Transverse colon (tissue), 4 donors: Measurements from ENCODE around the gene YAP1. TPM values are rescaled to one million over a fixed set of nuclear protein-coding genes. Genes with fewer than 3 reads are reported as not detected.

Experiments used
- DNase-seq: peaks from one replicate; pipeline ENCODE4 v3.0.0-alpha.2; 2019
- H3K27ac ChIP-seq, 4 donors: fragments of 200-600 bp; sonication (generic); 2 replicates each; pipeline ENCODE4 v1.5.1; 2016 to 2018; ENCODE audit warnings: inconsistent platforms in 4 of 4
- H3K27me3 ChIP-seq: fragments of 200-600 bp; sonication (generic); 2 replicates; pipeline ENCODE4 v1.5.1; 2017; ENCODE audit warnings: inconsistent platforms
- H3K36me3 ChIP-seq, 4 donors: fragments of 200-600 bp; sonication (generic); 2 replicates each; pipeline ENCODE4 v1.5.1; 2017 to 2019; ENCODE audit warnings: inconsistent platforms in 4 of 4
- H3K4me1 ChIP-seq, 4 donors: fragments of 200-600 bp; sonication (generic); 2 replicates each; pipeline ENCODE4 v1.5.1; 2017 to 2020; ENCODE audit warnings: inconsistent platforms in 4 of 4
- H3K4me3 ChIP-seq, 4 donors: fragments of 200-600 bp; sonication (generic); 1 replicate in 1 of 4; 2 replicates in 3 of 4; pipeline versions ENCODE4 v1.5.1 to v1.6.1; 2017 to 2019; ENCODE audit warnings: inconsistent platforms in 4 of 4
- H3K9me3 ChIP-seq, 2 donors: fragments of 200-600 bp; sonication (generic); 2 replicates each; pipeline ENCODE4 v1.5.1; 2017 to 2019; ENCODE audit warnings: inconsistent platforms in 2 of 2
- EP300 ChIP-seq: sonication (generic); formaldehyde crosslinking; IDR thresholded peaks from one replicate; pipeline ENCODE4 v1.6.1; 2017; ENCODE audit warnings: antibody characterized with exemption, low read depth
- POLR2A ChIP-seq: fragments of 450-650 bp; IDR thresholded peaks from one replicate; pipeline ENCODE4 v1.6.1; 2016; ENCODE audit warnings: antibody characterized with exemption, mild to moderate bottlenecking, moderate library complexity
- POLR2AphosphoS5 ChIP-seq, 3 donors: sonication (generic); formaldehyde crosslinking; IDR thresholded peaks; one replicate each; pipeline ENCODE4 v1.6.1; 2016; ENCODE audit warnings: antibody characterized with exemption in 3 of 3
- WGBS, 2 donors: methylation state at CpG; one replicate each; pipeline ENCODE4 v1.1.5; 2018; ENCODE audit warnings: low coverage in 1 of 2; 5-methylcytosine and 5-hydroxymethylcytosine counted together
- in situ Hi-C, 4 donors: fragments of 200-750 bp; cut with MboI; loops; one replicate each; pipeline versions ENCODE4 v1.15.0 to v1.15.1; 2017; ENCODE audit warnings: low sequenced_read_pairs in 3 of 4, low pct_ligation_motif_present in 1 of 4, low pct_unique_long_range_greater_than_20kb in 1 of 4
- intact Hi-C: fragments of 100-400 bp; cut with DNase I; formaldehyde crosslinking; loops from one replicate; pipeline ENCODE4 v1.15.1; 2023; ENCODE audit warnings: low total_unique reads
- total RNA-seq, 4 donors: library from RNA; depleted of rRNA; stranded (reverse); fragments of >200 nt; gene quantifications; one replicate each; pipeline ENCODE4 v1.1.0, GENCODE V29; 2016
- TF ChIP-seq, protein P1 (sequence below), 5 experiments: fragments of 200-600 bp in 3 of 5; fragments of 450-650 bp in 2 of 5; sonication (generic) in 3 of 5; IDR thresholded peaks; 1 replicate in 2 of 5; 2 replicates in 3 of 5; pipeline ENCODE4 v1.5.1; 2016 to 2017; ENCODE audit warnings: antibody characterized with exemption in 5 of 5, inconsistent platforms in 3 of 5, mild to moderate bottlenecking in 2 of 5, moderate library complexity in 1 of 5

Gene YAP1
- total RNA-seq, result 100 to 1,000 TPM in 3 of 4 donors, 10 to 100 TPM in 1; 90.5 to 163 (median 105) TPM

DNA sequence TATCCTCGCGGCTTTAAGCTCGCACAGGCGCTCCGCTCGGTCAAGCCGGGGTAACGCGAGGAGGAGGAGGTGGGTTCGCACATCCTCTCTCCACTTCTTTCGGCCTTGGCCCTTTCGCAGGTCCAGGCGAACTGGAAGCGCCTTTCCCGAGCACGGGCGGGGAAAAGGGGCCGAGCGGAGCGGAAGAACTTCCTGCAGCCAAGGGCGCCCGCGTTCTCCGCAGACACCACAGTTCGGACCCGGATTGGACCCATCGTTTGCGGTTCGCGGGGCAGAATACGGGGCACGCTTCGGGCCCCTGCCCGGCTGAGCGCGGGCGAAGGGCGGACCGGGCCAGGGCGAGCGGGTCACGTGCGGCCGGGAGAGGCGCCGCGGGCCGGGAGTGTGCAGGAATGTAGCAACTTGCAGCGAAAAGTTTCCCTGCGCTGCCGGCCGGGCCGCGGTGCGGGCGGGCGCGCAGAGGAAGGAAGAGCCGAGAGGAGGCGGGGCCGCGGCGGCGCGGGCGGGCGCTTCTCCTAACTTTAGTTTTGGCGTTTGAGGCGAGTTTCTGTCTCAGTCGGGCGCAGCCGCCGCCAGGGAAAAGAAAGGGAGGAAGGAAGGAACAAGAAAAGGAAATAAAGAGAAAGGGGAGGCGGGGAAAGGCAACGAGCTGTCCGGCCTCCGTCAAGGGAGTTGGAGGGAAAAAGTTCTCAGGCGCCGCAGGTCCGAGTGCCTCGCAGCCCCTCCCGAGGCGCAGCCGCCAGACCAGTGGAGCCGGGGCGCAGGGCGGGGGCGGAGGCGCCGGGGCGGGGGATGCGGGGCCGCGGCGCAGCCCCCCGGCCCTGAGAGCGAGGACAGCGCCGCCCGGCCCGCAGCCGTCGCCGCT is at the start of gene YAP1:
Gene YAP1, plus strand, starts transcription at position 552 of the 865 bp plus-strand sequence. CDS start 402 bp downstream, outside the sequence.
- no peaks in the 10 kb centered on the region for H3K27me3 ChIP-seq
- peaks cover 8 to 35% (median 15%) of the 10 kb centered on the region in 4 donors for H3K4me1 ChIP-seq
- in situ Hi-C loops, result loop anchor here in 2 of 4 donors (10.0 to 25.0 kb wide), 2 partner anchors 152 to 165 kb away; no protein-coding TSS in a partner anchor
- intact Hi-C loops, result loop anchor here (10.0 kb wide), 1 partner anchor 165 kb away; no protein-coding TSS in a partner anchor
- H3K9me3 ChIP-seq, result no peaks in the 10 kb centered on the region
- no peaks in the 10 kb centered on the region for H3K36me3 ChIP-seq
- TF ChIP-seq POLR2A, result peak; percentile 63
- peak; percentile 33 to 80 (median 77) for TF ChIP-seq POLR2AphosphoS5 (IDR thresholded peaks at IDR 0.05)
- no peak for TF ChIP-seq EP300
- TF ChIP-seq, protein P1, sequence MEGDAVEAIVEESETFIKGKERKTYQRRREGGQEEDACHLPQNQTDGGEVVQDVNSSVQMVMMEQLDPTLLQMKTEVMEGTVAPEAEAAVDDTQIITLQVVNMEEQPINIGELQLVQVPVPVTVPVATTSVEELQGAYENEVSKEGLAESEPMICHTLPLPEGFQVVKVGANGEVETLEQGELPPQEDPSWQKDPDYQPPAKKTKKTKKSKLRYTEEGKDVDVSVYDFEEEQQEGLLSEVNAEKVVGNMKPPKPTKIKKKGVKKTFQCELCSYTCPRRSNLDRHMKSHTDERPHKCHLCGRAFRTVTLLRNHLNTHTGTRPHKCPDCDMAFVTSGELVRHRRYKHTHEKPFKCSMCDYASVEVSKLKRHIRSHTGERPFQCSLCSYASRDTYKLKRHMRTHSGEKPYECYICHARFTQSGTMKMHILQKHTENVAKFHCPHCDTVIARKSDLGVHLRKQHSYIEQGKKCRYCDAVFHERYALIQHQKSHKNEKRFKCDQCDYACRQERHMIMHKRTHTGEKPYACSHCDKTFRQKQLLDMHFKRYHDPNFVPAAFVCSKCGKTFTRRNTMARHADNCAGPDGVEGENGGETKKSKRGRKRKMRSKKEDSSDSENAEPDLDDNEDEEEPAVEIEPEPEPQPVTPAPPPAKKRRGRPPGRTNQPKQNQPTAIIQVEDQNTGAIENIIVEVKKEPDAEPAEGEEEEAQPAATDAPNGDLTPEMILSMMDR (IDR thresholded peaks at IDR 0.05), result peak in 1 of 5 experiments; percentile 19
- WGBS, 2 donors, result 0% methylated on average over 14 to 86 of the region's 104 CpGs
- peak; percentile 89 for DNase-seq
- H3K27ac ChIP-seq, result peak within 1 kb of the TSS; percentile 95 to 99 (median 96)
- peak within 1 kb of the TSS; percentile 85 to 95 (median 90) for H3K4me3 ChIP-seq

GRCh38 chr11:102061276-102061675 is 49.0 kb upstream of the YAP1 start:
- Histone ChIP-seq H3K9me3 (no peaks in the 10 kb centered on the region), H3K27me3 (no peaks in the 10 kb centered on the region), H3K4me1 (no peaks in the 10 kb centered on the region), H3K27ac (no peak overlapping the region), H3K4me3 (no peak overlapping the region), H3K36me3 (no peaks in the 10 kb centered on the region)
- TF ChIP-seq POLR2AphosphoS5 (IDR thresholded peaks at IDR 0.05) (no peak), EP300 (no peak), POLR2A (no peak)
- TF ChIP-seq, protein P1 (IDR thresholded peaks at IDR 0.05), result no peak
- WGBS, 2 donors, result 56% methylated on average over 2 of the region's 2 CpGs; no CpG with 5 or more reads in 1 of the 2 donors
- in situ Hi-C loops (no loop called here), intact Hi-C loops (no loop called here)
- no peak for DNase-seq

- in situ Hi-C loops, result no loop called here
- intact Hi-C loops, result no loop called here
- Histone ChIP-seq H3K27me3 (no peaks in the 10 kb centered on the region), H3K4me1 (no peaks in the 10 kb centered on the region), H3K4me3 (no peak overlapping the region), H3K27ac (no peak overlapping the region), H3K36me3 (no peaks in the 10 kb centered on the region), H3K9me3 (no peaks in the 10 kb centered on the region)
- WGBS, 2 donors, result 93 to 95% methylated on average over 2 of the region's 2 CpGs
- TF ChIP-seq, protein P1 (IDR thresholded peaks at IDR 0.05), result no peak
- TF ChIP-seq POLR2AphosphoS5 (IDR thresholded peaks at IDR 0.05), result no peak
- no peak for TF ChIP-seq POLR2A
- TF ChIP-seq EP300, result no peak
- no peak for DNase-seq
Measured at GRCh38 chr11:102062106-102062505, 48.1 kb upstream of the YAP1 start.

DNA sequence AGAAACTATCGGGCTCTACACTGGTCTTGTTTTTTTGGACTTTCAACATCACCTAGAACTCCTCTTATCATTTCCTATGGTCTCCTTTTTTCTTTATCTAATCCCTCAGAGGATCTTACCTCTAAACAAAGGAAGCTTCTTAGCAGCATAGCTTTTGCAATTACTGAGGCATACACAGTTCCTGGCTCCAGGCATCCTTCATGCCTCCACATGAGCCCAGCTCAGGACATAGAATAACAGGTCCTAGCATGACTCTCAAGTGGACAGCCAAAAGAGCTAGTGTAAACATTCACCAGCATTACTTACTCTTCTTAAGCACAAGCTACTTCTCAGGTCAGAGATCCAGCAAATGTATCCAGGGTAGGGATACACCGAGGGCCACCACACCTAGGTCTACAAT is 45.9 kb upstream of the YAP1 start:
- no peaks in the 10 kb centered on the region for H3K36me3 ChIP-seq
- no peaks in the 10 kb centered on the region for H3K9me3 ChIP-seq
- WGBS, 2 donors, result 80 to 96% methylated on average over 1 to 2 of the region's 2 CpGs
- no peak for TF ChIP-seq POLR2AphosphoS5 (IDR thresholded peaks at IDR 0.05)
- DNase-seq, result no peak
- no peak overlapping the region for H3K27ac ChIP-seq
- in situ Hi-C loops (no loop called here), intact Hi-C loops (no loop called here)
- H3K4me1 ChIP-seq, result no peaks in the 10 kb centered on the region
- H3K27me3 ChIP-seq, result no peaks in the 10 kb centered on the region
- H3K4me3 ChIP-seq, result no peak overlapping the region
